GM19099 (cell line): ENCODE data around the gene NKD2.

ENCODE experiments used
- POLR2A ChIP-seq: IDR thresholded peaks from 3 replicates; pipeline ENCODE4 v1.6.1; 2011; ENCODE audit warnings: low read depth; ENCODE audit not compliant: insufficient read length; ENCODE audit errors: extremely low read depth

The NKD2 gene

DNA sequence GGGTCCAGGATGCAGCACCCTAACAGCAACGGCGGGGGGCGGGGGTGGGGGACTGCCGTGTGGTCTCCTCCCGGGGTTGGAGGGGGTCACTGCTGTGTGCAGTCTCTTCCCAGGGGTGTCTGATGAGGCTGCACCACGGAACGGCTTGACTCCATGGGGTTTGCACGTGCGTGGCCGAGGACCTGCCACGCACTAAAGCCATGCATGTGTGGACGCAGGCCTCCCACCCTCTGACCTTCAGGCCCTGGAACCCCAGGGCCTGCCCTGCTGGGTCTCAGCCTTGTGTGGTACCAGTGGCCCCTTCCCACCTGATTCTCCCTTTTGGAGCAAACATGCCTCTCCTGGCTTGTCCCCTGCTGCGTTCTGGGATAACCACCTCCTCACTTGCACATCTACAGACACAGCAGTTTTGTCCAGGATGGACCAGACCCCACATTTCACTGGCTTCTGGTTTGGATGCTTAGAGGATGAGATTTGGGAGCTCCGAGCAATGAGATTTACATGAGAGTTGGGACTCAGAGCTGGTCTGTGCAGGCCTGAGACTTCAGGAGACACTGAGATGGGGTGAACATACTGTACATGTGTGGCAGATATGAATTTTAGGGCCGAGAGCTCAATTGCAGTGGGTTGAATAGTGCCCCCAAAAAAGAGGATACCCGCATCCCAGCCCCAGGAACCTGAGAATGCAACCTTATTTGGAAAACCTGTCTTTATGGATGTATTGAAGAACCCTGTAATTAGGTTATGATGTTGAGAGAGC lies 57.5 kb downstream of the NKD2 start:
- TF ChIP-seq POLR2A = no peak

DNA sequence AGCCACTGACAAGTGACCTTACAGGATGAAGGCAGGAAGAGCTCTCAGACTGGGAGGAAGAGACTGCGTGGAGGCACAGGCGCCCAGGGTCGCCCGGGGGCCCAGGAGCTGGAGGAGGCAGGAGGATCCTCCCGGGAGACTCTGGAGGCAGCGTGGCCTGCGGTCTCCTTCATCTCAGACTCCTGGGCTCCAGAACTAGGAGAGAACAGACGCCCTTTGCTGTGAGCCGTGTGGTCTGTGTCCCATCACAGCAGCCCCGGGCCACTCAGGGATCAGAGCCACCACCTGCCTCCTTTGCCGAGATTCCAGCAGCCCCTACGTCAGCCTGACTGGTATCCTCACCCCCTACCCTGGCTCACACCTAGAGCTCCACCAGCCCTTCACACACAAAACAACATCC lies 58.1 kb downstream of the NKD2 start:
- no peak for TF ChIP-seq POLR2A

- no peak for TF ChIP-seq POLR2A
Measured at GRCh38 chr5:1067141-1068121, 58.8 kb downstream of the NKD2 start.

DNA sequence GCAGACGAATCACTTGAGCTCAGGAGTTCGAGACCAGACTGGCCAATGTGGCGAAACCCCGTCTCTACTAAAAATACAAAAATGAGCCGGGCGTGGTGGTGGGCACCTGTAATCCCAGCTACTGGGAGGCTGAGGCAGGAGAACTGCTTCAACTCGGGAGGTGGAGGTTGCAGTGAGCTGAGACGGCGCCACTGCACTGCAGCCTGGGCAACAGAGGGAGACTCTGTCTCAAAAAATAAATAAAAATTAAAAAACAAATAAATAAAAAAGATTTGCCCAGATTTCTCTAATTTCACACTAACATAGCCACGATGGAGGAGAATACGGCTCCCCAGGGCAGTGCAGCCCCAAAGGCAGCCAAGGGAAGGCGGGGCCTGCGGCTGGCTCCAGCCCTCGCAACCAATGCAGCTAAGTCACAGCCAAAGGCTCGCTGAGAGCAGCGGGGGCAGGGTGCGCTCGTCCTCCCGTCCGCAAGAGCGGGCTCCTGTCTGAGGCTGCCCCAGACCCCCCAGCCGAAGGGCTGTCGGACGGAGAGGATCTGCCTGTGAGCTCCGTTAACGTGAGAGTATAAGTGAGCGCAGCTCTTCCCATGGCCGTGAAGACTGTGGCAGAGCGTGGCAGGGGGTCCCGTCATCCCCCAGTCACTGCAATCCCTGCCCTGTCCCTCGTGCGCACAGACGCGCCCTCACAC lies 59.7 kb downstream of the NKD2 start:
- no peak for TF ChIP-seq POLR2A

GRCh38 chr5:1068895-1069719 lies 60.5 kb downstream of the NKD2 start:
- no peak for TF ChIP-seq POLR2A

- no peak for TF ChIP-seq POLR2A
Measured at GRCh38 chr5:1069720-1070088, 61.1 kb downstream of the NKD2 start.

DNA sequence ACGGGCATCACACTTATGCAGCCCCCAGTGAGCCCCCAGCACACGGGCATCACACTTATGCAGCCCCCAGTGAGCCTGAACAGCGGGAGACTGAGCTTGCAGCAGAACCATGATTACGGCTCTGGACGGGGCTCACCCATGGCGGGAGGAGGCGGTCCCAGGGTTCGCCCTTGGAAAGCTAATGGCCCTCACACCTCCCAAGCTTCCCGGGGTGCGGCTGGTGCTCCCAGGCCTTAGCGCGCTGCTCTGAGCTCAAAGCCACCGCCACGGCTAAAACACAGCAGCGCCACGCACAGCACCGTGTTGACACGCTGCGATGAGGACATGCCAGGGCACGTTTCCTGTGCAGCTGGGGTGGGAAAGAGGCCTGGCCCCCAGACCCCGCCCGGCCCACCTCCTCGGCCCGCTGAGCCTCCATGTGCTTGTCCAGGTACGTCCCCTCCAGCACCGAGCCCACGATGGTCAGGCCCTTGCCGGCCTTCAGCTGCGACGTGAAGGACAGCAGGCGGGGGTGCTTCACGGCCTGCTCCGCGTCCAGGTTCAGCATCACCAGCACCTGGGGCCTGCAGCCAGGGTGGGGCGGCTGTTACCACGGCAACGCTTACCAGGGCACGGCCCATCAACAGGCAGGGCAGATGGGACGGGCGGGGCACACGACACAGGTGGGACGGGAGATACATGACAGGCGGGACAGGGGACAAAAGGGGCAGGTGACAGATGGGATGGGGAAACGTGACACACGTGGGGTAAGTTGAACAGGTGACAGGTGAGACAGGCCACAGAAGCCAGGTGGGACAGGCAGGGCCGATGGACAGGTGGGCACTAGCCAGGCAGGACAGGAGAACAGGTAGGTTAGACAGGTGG lies 64.9 kb downstream of the NKD2 start:
- no peak for TF ChIP-seq POLR2A

DNA sequence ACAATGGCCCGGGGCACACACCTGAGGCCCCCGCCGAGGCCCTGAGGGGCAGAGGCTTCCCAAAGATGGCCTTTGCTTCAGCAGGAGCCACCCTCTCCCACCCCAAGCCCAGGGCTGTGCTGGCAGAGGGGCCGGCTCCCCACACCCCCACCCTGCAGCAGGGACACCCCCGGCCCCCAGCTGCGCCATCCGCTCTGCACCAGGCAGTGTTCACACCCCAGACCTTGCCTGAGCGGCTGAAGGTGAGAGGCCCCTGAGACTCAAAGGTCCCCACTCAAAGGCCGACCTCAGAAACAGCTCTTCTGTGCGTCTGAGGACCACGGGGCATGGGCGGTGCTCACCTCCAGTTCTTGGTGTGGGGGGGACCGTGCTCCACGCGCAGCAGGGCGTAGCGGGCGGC lies 65.6 kb downstream of the NKD2 start:
- no peak for TF ChIP-seq POLR2A

GRCh38 chr5:1074816-1075554 lies 66.4 kb downstream of the NKD2 start:
- no peak for TF ChIP-seq POLR2A

DNA sequence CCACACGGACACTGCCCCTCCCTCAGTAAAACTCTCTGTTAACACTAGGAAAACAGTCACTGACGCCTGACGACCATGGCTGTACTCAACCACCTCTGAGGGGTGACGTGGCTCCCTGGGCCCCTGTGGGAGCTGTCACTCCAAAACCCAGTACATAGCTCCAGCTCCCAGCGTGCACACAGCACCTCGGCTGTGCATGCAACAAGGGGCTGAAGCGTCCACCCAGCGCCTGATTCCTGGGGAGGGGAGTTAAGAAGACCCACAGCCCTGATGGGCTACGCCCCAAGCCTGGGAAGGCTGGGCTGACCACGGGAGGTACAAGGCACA lies 66.9 kb downstream of the NKD2 start:
- no peak for TF ChIP-seq POLR2A

DNA sequence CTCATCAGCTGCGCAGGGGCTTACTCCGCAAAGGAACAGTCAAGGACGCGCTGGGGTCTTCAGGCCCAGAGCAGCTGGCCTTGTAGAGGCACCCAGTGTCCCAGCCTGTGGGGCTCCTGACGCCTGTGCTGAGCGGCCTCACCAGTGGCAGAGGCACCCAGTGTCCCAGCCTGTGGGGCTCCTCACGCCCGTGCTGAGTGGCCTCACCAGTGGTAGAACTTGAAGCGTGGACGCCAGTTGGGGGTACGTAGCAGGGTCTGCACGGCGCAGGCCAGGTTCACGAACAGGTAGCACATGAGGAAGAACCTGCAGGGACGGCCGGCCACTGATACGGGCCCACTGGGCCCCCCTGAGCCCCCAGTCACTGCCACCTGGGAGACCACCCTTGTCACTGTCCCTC lies 67.3 kb downstream of the NKD2 start:
- TF ChIP-seq POLR2A = no peak

DNA sequence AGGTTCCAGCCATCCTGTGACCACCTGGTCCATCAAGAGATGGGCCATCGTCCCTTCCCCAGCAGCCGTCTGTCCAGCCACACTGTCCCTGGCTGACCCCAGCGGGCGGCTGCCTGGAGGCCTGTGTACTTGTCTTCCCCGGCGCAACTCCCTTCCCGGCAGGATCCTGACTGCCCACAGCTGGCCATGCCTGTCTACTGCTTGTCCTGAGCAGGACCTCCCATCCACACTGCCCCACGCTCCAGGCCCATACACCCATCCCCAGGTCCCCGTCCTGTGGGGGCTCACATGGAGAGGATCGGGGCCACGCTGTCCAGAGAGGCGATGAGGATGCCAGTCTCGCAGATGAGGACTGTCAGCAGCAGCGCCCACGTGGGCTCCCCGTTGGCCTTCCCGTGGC lies 67.8 kb downstream of the NKD2 start:
- no peak for TF ChIP-seq POLR2A

- TF ChIP-seq POLR2A = no peak
Measured at GRCh38 chr5:1077026-1077425, 68.4 kb downstream of the NKD2 start.
